IMR-90 (cell line): ENCODE measurements around the gene GLT1D1. TPM values are rescaled to one million over a fixed set of nuclear protein-coding genes. Genes with fewer than 3 reads are reported as not detected.

Experiments used
- ATAC-seq: fragments of 200-7000 bp; cut with Tn5 transposase; 2 replicates; pipeline ENCODE4 v1.9.1; 2020; ENCODE audit warnings: low read depth, mild to moderate bottlenecking, moderate library complexity
- BruUV-seq: library from RNA; stranded (reverse); fragments of 400-500 nt; replicated peaks from 2 replicates; lab custom pipeline; 2021; lab: Mats Ljungman, UMichigan
- CTCF ChIA-PET: fragments of 300-600 bp; formaldehyde crosslinking; extraction: SDS; loops from one replicate; lab custom pipeline; 2021; ENCODE audit warnings: antibody characterized with exemption; lab: Yijun Ruan, JAX
- POLR2A ChIA-PET: fragments of 300-600 bp; sonication (Branson Sonifier 250); formaldehyde crosslinking; loops from one replicate; lab custom pipeline; 2022; ENCODE audit warnings: antibody characterized with exemption; ENCODE audit not compliant: unreplicated experiment; lab: Charles Lee
- DNase-seq: peaks from one replicate; pipeline ENCODE4 v3.0.0; 2013
- H2AFZ ChIP-seq: replicated peaks from 2 replicates; pipeline ENCODE3; 2013; ENCODE audit warnings: low read length, mild to moderate bottlenecking; ENCODE audit not compliant: poor library complexity
- H2AK5ac ChIP-seq: 2 replicates; pipeline ENCODE4 v1.6.1; 2013; ENCODE audit warnings: low read depth, low read length, inconsistent platforms
- H2AK9ac ChIP-seq: replicated peaks from 2 replicates; pipeline ENCODE3; 2013; ENCODE audit warnings: mild to moderate bottlenecking, low read depth, low read length, moderate library complexity; ENCODE audit not compliant: poor library complexity
- H2BK120ac ChIP-seq: 2 replicates; pipeline ENCODE4 v1.6.1; 2013; ENCODE audit warnings: low read depth, low read length, inconsistent platforms
- H2BK15ac ChIP-seq: 3 replicates; pipeline ENCODE4 v1.6.1; 2013; ENCODE audit warnings: low read depth, low read length, inconsistent platforms
- H2BK20ac ChIP-seq: 2 replicates; pipeline ENCODE4 v1.6.1; 2013; ENCODE audit warnings: low read depth, mild to moderate bottlenecking, inconsistent platforms, low read length, moderate library complexity
- H2BK5ac ChIP-seq: 2 replicates; pipeline ENCODE4 v1.6.1; 2013; ENCODE audit warnings: mild to moderate bottlenecking, low read depth, low read length, inconsistent platforms; ENCODE audit not compliant: poor library complexity, severe bottlenecking
- H3K14ac ChIP-seq: replicated peaks from 2 replicates; pipeline ENCODE4 v1.6.1; 2013; ENCODE audit warnings: low read depth, low read length, inconsistent platforms
- H3K18ac ChIP-seq: 2 replicates; pipeline ENCODE4 v1.6.1; 2013; ENCODE audit warnings: low read depth, low read length, control low read depth
- H3K23ac ChIP-seq: 2 replicates; pipeline ENCODE4 v1.6.1; 2013; ENCODE audit warnings: low read depth, low read length, inconsistent platforms
- H3K27ac ChIP-seq: 2 replicates; pipeline ENCODE4 v1.5.1; 2013; ENCODE audit warnings: mild to moderate bottlenecking, control low read depth, low read length; ENCODE audit not compliant: insufficient read depth
- H3K27me3 ChIP-seq: 2 replicates; pipeline ENCODE4 v1.6.1; 2013; ENCODE audit warnings: low read length; ENCODE audit not compliant: control insufficient read depth, insufficient read depth
- H3K36me3 ChIP-seq: 2 replicates; pipeline ENCODE4 v1.6.1; 2013; ENCODE audit warnings: low read length, mixed read lengths; ENCODE audit not compliant: control insufficient read depth, insufficient read depth
- H3K4ac ChIP-seq: 2 replicates; pipeline ENCODE4 v1.6.1; 2013; ENCODE audit warnings: low read depth, low read length, inconsistent platforms
- H3K4me1 ChIP-seq: 2 replicates; pipeline ENCODE4 v1.6.1; 2013; ENCODE audit warnings: low read length, mixed read lengths; ENCODE audit not compliant: control insufficient read depth, insufficient read depth
- H3K4me2 ChIP-seq: 2 replicates; pipeline ENCODE4 v1.6.1; 2013; ENCODE audit warnings: low read depth, mild to moderate bottlenecking, control low read depth, low read length, moderate library complexity
- H3K4me3 ChIP-seq: 2 replicates; pipeline ENCODE4 v1.5.1; 2013; ENCODE audit warnings: low read depth, mild to moderate bottlenecking, control low read depth, low read length, moderate library complexity; ENCODE audit not compliant: insufficient read depth
- H3K56ac ChIP-seq: 2 replicates; pipeline ENCODE4 v1.6.1; 2013; ENCODE audit warnings: low read length, inconsistent platforms; ENCODE audit not compliant: insufficient read depth; ENCODE audit errors: extremely low read depth
- H3K79me1 ChIP-seq, 2 experiments: 2 replicates each; pipeline ENCODE4 v1.6.1; 2013; ENCODE audit warnings: low read length in 2 of 2, inconsistent platforms in 1 of 2, low read depth in 1 of 2
- H3K9ac ChIP-seq: 2 replicates; pipeline ENCODE4 v1.6.1; 2013; ENCODE audit warnings: low read depth, low read length, control low read depth
- H3K9me1 ChIP-seq: 2 replicates; pipeline ENCODE4 v1.6.1; 2013; ENCODE audit warnings: low read length, inconsistent platforms; ENCODE audit not compliant: insufficient read depth
- H3K9me3 ChIP-seq: 2 replicates; pipeline ENCODE4 v1.6.1; 2013; ENCODE audit warnings: low read length; ENCODE audit not compliant: control insufficient read depth, insufficient read depth
- H4K20me1 ChIP-seq: 2 replicates; pipeline ENCODE4 v1.6.1; 2013; ENCODE audit warnings: low read length, inconsistent platforms; ENCODE audit not compliant: insufficient read depth
- H4K5ac ChIP-seq: 2 replicates; pipeline ENCODE4 v1.6.1; 2013; ENCODE audit warnings: mild to moderate bottlenecking, low read depth, low read length, control low read depth
- H4K8ac ChIP-seq, 2 experiments: 2 replicates each; pipeline ENCODE4 v1.6.1; 2013; ENCODE audit warnings: low read depth in 2 of 2, low read length in 2 of 2, control low read depth in 1 of 2, inconsistent platforms in 1 of 2
- H4K91ac ChIP-seq: 2 replicates; pipeline ENCODE4 v1.6.1; 2013; ENCODE audit warnings: low read depth, low read length, inconsistent platforms; ENCODE audit not compliant: insufficient read depth
- BHLHE40 ChIP-seq: fragments of 150-350 bp; IDR thresholded peaks from 2 replicates; pipeline ENCODE4 v1.6.1; 2016; ENCODE audit warnings: mild to moderate bottlenecking, low read depth, low read length
- RFX5 ChIP-seq: IDR thresholded peaks from 2 replicates; pipeline ENCODE4 v1.8.0; 2012; ENCODE audit warnings: low read depth, mild to moderate bottlenecking, low read length, moderate library complexity
- WGBS, 2 experiments: methylation state at CpG; one replicate each; pipeline versions ENCODE4 v1.1.5 to v1.1.7; 2013; ENCODE audit warnings: missing lambda C conversion rate in 2 of 2; ENCODE audit not compliant: insufficient read length in 1 of 2; ENCODE audit errors: extremely low coverage in 2 of 2; 5-methylcytosine and 5-hydroxymethylcytosine counted together
- dilution Hi-C: fragments of 300-500 bp; cut with HindIII; formaldehyde crosslinking; loops from one replicate; pipeline ENCODE4 v1.14.3; 2018; ENCODE audit warnings: low sequenced_read_pairs; ENCODE audit not compliant: unreplicated experiment
- in situ Hi-C: fragments of 300-500 bp; cut with MboI; formaldehyde crosslinking; loops from 3 replicates; pipeline ENCODE4 v1.14.3; 2019; ENCODE audit warnings: low sequenced_read_pairs, inconsistent platforms, mixed read lengths
- intact Hi-C: fragments of 100-400 bp; cut with micrococcal nuclease; formaldehyde crosslinking; loops from 2 replicates; pipeline ENCODE4 v1.10.0; 2022
- polyA plus RNA-seq, 3 experiments: library from polyadenylated mRNA; depleted of rRNA; stranded (reverse); fragments of >200 nt; gene quantifications; 2 replicates each; pipeline ENCODE4 v1.2.3, GENCODE V29; 2012; ENCODE audit warnings: low replicate concordance in 1 of 3
- total RNA-seq: library from RNA; depleted of rRNA; stranded (reverse); fragments of >200 nt; gene quantifications from 2 replicates; pipeline ENCODE4 v1.2.3, GENCODE V29; 2012

Gene GLT1D1
- total and polyA plus RNA-seq, 2 of the 4 experiments (the other 2 are of a cell fraction), result not detected

DNA sequence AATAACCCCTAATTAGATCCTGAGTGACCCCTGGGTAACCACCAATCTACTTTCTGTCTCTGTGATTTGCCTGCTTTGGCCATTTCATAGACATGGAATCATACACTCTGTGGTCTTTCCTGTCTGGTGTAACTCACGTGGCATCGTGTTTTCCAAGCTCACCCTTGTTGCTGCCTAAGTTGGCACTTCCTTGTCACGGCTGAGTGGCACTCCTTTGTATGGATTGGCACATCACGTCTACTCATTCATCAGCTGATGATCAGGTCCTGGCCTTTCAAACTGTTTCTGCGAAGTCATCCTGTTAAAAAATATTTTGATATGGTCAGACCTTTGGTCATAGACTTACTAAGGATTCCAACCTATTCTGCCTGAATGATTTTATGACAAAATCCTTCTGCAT lies 87.7 kb downstream of the GLT1D1 start:
- Histone ChIP-seq H3K9me1 (no peaks in the 10 kb centered on the region), H2AFZ (no peak overlapping the region), H3K79me1 (no peaks in the 10 kb centered on the region), H3K9ac (no peak overlapping the region), H3K56ac (no peak overlapping the region), H3K4ac (no peak overlapping the region), H2BK20ac (no peak overlapping the region), H4K8ac (no peak overlapping the region), H3K4me2 (no peak overlapping the region), H3K4me3 (no peak overlapping the region), H3K18ac (no peak overlapping the region), H2AK5ac (no peak overlapping the region), H3K23ac (no peak overlapping the region), H4K91ac (no peak overlapping the region), H3K36me3 (no peaks in the 10 kb centered on the region), H3K9me3 (peaks cover 21% of the 10 kb centered on the region), H2BK120ac (no peak overlapping the region), H3K4me1 (no peaks in the 10 kb centered on the region), H3K14ac (no peak overlapping the region), H2BK15ac (no peak overlapping the region), H4K5ac (no peak overlapping the region), H4K20me1 (no peaks in the 10 kb centered on the region), H2BK5ac (no peak overlapping the region), H2AK9ac (no peak overlapping the region), H3K27ac (no peak overlapping the region), H3K27me3 (no peaks in the 10 kb centered on the region)
- ChIA-PET CTCF (no interaction called here), POLR2A (no interaction called here)
- in situ Hi-C loops (no loop called here), intact Hi-C loops (no loop called here), dilution Hi-C loops (no loop called here)
- WGBS, 2 experiments, result 65% methylated on average over 4 of the region's 5 CpGs; no CpG with 5 or more reads in 1 of the 2 experiments
- no peak for DNase-seq
- TF ChIP-seq RFX5 (no peak), BHLHE40 (no peak)
- no peak for ATAC-seq
- BruUV-seq, result no TSS peak
